Pancreas (tissue), 10 donors: ENCODE data around the gene NECAB2. TPM values are rescaled to one million over a fixed set of nuclear protein-coding genes. Genes with fewer than 3 reads are reported as not detected.

ENCODE experiments used
- ATAC-seq, 4 donors: fragments of 200-7000 bp; cut with Tn5 transposase; one replicate each; pipeline versions ENCODE4 v1.8.0 to v1.9.1; 2020; ENCODE audit warnings: mild to moderate bottlenecking in 4 of 4, moderate library complexity in 4 of 4
- DNase-seq, 6 donors: peaks; one replicate each; pipeline ENCODE4 v3.0.0-alpha.2; 2020
- FAIRE-seq: peaks from 2 replicates; lab custom pipeline; 2012; peaks lifted over from hg19 to GRCh38; lab: Jason Lieb, UNC
- H3K27ac ChIP-seq, 4 donors: fragments of 200-600 bp; sonication (generic); 1 replicate in 3 of 4; 2 replicates in 1 of 4; pipeline versions ENCODE4 v1.5.0 to v1.8.0; 2020
- H3K27me3 ChIP-seq, 4 donors: fragments of 200-600 bp; one replicate each; pipeline ENCODE4 v1.8.0; 2021
- H3K36me3 ChIP-seq, 3 donors: fragments of 200-600 bp; sonication (generic) in 1 of 3; one replicate each; pipeline versions ENCODE4 v1.5.0 to v1.8.0; 2020 to 2021
- H3K4me1 ChIP-seq, 3 donors: fragments of 200-600 bp; one replicate each; pipeline ENCODE4 v1.8.0; 2021
- H3K4me3 ChIP-seq, 4 donors: fragments of 200-600 bp; sonication (generic) in 2 of 4; one replicate each; pipeline versions ENCODE4 v1.5.0 to v1.8.0; 2020 to 2021
- H3K9me3 ChIP-seq, 4 donors: fragments of 200-600 bp; one replicate each; pipeline ENCODE4 v1.8.0; 2021
- WGBS, 2 donors: extraction: QIAGEN DNeasy Blood & Tissue Kit; methylation state at CpG; one replicate each; pipeline ENCODE4 v1.1.7; 2013; 5-methylcytosine and 5-hydroxymethylcytosine counted together
- intact Hi-C, 3 donors: fragments of 100-400 bp; cut with DNase I; formaldehyde crosslinking; loops; one replicate each; pipeline versions ENCODE4 v1.11.1 to v1.14.2; 2022
- polyA plus RNA-seq, 2 donors: library from polyadenylated mRNA; stranded (reverse); fragments of 200-250 nt; gene quantifications; one replicate each; pipeline ENCODE4 v1.2.3, GENCODE V29; 2013
- total RNA-seq, 6 donors: library from RNA; stranded (reverse); fragmentation: NEBNext Ultra II Directional in 4 of 6; extraction: Animal tissue kit (Norgen Biotek cat#: 25700) in 4 of 6; gene quantifications; one replicate each; pipeline versions ENCODE4 v1.2.1 to v1.2.4, GENCODE V29; 2021 to 2023
- TF ChIP-seq, protein P1 (sequence below), 4 donors: fragments of 200-600 bp; sonication (generic) in 3 of 4; IDR thresholded peaks; one replicate each; pipeline versions ENCODE4 v1.5.0 to v1.8.0; 2021; ENCODE audit warnings: antibody characterized with exemption in 4 of 4
- donor health status: healthy with polysubstance abuse.
- donor health status: DM: no; HTN: no; CAD: no; lungs with moderate emphysema.
- donor health status: DM: no; HTN: no; CAD: no.
- donor health status: control.
- donor health status: control.
- donor health status: Bipolar disorder and iron deficiency.
- donor health status: DM: yes; HTN: yes; CAD: no.
- donor health status: DM: no; HTN: no; CAD: no.
- donor health status: DM: no; HTN: no; CAD: no.
- donor health status: DM: yes; HTN: yes; CAD: no.

Gene NECAB2
- total and polyA plus RNA-seq, 8 donors = 0.37 to 23.8 (median 1.2) TPM

DNA sequence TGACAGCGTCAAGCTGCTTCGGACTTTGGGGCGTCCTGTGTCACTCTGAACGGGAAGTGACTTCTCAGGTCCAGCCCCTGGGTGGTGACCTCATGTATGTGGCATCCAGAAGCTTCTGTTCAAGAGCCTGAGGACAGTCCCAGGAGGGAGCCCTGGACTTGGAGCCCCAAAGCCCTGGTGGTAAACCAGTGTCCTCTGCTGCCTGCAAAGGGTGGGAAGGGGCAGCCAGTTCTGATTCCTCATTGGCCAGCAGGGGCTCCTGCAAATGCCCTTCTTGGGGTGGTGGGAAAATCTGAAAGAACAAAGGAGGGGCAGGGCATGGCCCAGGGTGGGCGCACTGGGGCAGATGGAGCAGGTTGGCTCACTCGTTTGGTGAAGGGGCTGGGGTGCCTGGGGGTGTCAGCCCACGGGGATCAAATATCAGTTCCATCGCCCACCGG lies 13.4 kb upstream of the NECAB2 start:
- H3K27me3 ChIP-seq = no peaks in the 10 kb centered on the region
- DNase-seq (peak in 5 of 6 donors; percentile 59 to 75 (median 66)), ATAC-seq (peak; percentile 36 to 64 (median 45)), FAIRE-seq (no peak)
- H3K9me3 ChIP-seq = no peaks in the 10 kb centered on the region
- H3K27ac ChIP-seq = peak overlapping the region in 3 of 4 donors; percentile 42 to 96 (median 88)
- peak overlapping the region in 1 of 4 donors; percentile 23 for H3K4me3 ChIP-seq
- WGBS, 2 donors = 56 to 65% methylated on average over 9 of the region's 9 CpGs
- intact Hi-C loops = no loop called here
- TF ChIP-seq, protein P1, sequence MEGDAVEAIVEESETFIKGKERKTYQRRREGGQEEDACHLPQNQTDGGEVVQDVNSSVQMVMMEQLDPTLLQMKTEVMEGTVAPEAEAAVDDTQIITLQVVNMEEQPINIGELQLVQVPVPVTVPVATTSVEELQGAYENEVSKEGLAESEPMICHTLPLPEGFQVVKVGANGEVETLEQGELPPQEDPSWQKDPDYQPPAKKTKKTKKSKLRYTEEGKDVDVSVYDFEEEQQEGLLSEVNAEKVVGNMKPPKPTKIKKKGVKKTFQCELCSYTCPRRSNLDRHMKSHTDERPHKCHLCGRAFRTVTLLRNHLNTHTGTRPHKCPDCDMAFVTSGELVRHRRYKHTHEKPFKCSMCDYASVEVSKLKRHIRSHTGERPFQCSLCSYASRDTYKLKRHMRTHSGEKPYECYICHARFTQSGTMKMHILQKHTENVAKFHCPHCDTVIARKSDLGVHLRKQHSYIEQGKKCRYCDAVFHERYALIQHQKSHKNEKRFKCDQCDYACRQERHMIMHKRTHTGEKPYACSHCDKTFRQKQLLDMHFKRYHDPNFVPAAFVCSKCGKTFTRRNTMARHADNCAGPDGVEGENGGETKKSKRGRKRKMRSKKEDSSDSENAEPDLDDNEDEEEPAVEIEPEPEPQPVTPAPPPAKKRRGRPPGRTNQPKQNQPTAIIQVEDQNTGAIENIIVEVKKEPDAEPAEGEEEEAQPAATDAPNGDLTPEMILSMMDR (IDR thresholded peaks at IDR 0.05) = no peak
- H3K4me1 ChIP-seq = peaks cover 4 to 18% (median 12%) of the 10 kb centered on the region in 3 donors
- H3K36me3 ChIP-seq = peaks cover 0 to 5% (median 4%) of the 10 kb centered on the region in 3 donors

DNA sequence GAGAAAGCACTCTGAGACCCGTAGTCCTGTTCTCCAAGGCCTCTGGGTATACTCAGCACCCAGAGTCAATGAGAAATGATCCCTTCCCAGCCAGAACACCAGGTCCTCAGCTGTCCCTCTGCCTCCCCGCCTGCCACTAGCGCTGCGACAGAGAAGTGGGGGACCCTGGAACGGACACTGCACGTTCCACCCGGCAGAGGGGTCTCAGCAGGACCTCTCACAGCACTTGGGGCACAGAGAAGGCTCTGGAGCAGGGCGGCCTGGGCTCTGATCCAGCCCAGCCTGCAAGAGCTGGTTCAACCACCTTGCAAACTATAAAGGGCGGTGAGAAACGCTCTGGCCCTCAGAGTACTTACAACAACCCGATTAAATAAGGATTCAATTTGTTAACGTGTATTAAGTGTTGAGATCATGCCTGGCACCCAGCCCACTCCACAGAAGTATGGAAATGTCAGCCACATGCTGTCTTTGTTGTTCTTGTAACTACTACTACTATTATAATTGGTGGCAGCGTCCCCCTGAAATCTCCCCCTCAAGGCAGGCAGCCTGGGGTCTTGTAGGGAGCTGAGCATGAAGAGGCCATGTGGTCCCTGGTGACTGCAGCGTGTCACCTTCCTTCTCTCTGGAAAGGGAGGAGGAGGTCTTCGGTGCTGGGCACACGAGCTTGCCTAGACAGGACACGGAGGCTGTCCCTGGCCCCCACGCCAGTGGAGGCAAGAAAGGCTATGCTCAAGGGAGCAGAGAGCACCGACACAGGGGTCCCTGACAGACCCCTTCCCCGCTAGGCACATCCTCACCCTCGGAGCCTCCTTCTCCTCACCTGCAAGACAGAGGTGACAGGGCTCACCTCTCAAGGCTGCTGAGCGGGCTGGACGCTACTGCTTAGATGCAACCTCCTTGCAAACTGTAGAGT lies 12.6 kb upstream of the NECAB2 start:
- no peaks in the 10 kb centered on the region for H3K27me3 ChIP-seq
- FAIRE-seq (no peak), DNase-seq (peak in 1 of 6 donors; percentile 60), ATAC-seq (no peak)
- WGBS, 2 donors = 69 to 81% methylated on average over 23 of the region's 23 CpGs
- H3K4me1 ChIP-seq = peaks cover 4 to 18% (median 12%) of the 10 kb centered on the region in 3 donors
- H3K4me3 ChIP-seq = no peak overlapping the region
- TF ChIP-seq, protein P1 (IDR thresholded peaks at IDR 0.05) = no peak
- H3K36me3 ChIP-seq = peaks cover 0 to 12% (median 6%) of the 10 kb centered on the region in 3 donors
- H3K9me3 ChIP-seq = no peaks in the 10 kb centered on the region
- no peak overlapping the region for H3K27ac ChIP-seq
- intact Hi-C loops = no loop called here

DNA sequence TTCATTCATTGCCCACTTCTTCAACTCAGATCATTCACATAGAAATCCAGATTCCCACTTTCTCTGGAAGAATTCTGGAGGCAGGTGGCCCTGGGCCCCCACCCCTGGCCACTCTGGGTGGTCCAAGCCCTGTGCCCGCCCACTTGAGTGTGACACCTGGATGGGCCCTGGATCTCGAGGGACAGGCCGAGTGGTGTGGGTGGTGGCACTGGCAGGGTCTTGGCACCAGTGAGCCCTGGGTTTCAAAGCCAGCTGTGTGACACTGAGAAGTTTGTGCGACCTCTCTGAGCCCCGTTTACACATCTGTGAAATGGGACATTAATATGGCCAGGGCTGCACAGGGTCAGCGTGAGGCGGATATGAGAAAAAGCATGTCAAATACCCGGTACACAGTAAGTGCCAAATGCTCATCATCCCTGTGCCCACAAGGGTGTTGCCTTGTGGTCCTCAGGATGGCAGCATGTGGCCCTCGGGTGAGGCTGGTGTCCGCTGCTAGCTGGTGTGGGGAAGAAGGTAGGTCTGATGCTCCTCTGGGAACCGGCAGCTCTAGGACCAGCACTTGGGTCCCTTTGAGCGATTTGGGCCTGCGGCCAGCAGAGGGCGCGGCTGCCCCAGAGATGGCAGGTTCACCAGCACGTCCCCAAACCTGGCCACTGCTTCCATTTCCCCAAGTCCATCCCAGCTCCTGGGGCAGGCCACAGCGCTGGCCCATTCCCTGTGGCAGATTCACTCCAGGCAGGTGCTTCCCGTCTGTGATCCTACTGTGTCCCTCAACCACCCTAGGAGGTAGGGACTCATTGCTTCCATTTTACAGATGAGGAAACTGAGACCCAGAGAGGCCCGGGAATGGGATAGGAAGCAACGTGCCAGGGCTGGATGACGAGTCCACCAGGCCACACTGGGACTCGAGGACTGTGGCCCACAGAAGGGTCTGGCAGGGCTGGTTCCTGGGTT lies 11.4 kb upstream of the NECAB2 start:
- H3K9me3 ChIP-seq = no peaks in the 10 kb centered on the region
- intact Hi-C loops = no loop called here
- H3K27me3 ChIP-seq = no peaks in the 10 kb centered on the region
- peak in 2 of 4 donors; percentile 6 to 16 for ATAC-seq
- no peak overlapping the region for H3K4me3 ChIP-seq
- 41 to 44% methylated on average over 22 of the region's 22 CpGs for WGBS, 2 donors
- no peak for FAIRE-seq
- peaks cover 0 to 23% (median 6%) of the 10 kb centered on the region in 3 donors for H3K36me3 ChIP-seq
- no peak overlapping the region for H3K27ac ChIP-seq
- H3K4me1 ChIP-seq = peaks cover 4 to 18% (median 12%) of the 10 kb centered on the region in 3 donors
- peak; percentile 67 to 93 (median 81) for DNase-seq
- TF ChIP-seq, protein P1 (IDR thresholded peaks at IDR 0.05) = peak; percentile 62 to 79 (median 65)

DNA sequence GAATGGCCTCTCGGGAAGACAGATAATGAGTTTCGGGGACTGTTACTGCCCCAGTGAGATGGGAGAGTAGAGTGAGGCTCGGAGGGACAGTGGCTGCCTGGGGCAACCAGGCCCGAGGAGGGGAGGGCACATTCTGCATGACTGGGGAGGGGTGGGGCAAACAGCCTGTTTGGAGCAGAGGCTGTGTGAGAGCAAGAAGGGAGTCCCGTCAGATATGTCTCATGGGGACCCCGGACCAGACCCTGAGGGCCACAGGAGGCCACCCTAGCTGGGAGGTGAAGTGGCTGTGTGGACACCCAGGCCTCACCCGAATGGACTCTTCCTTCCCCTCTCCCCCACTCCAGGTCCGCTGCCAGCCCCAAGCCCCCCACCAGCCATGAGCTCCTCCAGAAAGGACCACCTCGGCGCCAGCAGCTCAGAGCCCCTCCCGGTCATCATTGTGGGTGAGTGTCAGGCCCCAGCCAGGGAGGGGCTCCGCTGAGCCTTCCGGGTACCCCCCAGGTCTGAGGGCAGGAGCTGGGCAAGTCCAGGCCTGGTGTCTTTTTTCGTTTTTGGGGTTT lies 10.7 kb upstream of the NECAB2 start:
- FAIRE-seq = no peak
- intact Hi-C loops = no loop called here
- no peak for ATAC-seq
- TF ChIP-seq, protein P1 (IDR thresholded peaks at IDR 0.05) = no peak
- peaks cover 4 to 18% (median 12%) of the 10 kb centered on the region in 3 donors for H3K4me1 ChIP-seq
- no peak overlapping the region for H3K27ac ChIP-seq
- peak in 1 of 6 donors; percentile 73 for DNase-seq
- peaks cover 0 to 27% (median 6%) of the 10 kb centered on the region in 3 donors for H3K36me3 ChIP-seq
- no peaks in the 10 kb centered on the region for H3K9me3 ChIP-seq
- no peak overlapping the region for H3K4me3 ChIP-seq
- H3K27me3 ChIP-seq = no peaks in the 10 kb centered on the region
- WGBS, 2 donors = 80 to 82% methylated on average over 13 to 14 of the region's 14 CpGs
